HG03460 (cell line): Measurements from ENCODE around the gene ZNF860.
"Not testable (repeated sequence)": the region's sequence is repeated elsewhere in the genome, so short reads cannot be mapped to it uniquely, and the experiment has no call there.

ENCODE experiments used
- ATAC-seq: cut with Tn5 transposase; IDR thresholded peaks from one replicate; pipeline ENCODE4 v1.9.1; 2021; ENCODE audit not compliant: unreplicated experiment

The ZNF860 gene

DNA sequence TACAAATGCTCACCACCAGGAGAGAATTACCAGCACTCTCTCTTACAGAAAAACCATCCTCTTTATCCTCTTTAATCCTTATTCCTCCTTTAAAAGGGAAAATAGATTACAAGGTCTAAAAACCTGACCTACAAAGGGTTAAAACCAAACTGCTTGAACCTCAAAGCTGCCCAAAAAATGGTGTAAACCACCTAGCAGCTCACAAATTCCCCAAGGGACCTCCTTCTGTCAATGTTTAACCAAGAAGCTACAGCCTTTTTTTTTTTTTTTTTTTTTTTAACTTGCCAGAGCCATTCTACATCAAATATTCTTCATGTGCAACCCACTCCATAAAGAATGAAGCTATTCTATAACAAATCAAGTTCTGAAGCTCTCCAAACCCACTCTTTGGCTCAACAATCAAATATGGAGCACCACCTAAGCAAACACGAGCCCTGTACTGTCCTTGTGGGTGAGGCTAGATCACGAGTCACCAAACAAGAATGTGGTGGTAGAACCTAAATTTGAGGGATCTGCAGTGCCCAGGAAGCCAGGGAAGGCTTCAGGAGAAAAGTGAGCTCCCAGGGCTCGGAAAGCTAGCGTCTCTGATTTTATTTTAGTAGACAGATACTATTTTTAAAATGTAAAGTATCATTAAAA is 20.6 kb upstream of the ZNF860 start:
- peak; percentile 61 for ATAC-seq

DNA sequence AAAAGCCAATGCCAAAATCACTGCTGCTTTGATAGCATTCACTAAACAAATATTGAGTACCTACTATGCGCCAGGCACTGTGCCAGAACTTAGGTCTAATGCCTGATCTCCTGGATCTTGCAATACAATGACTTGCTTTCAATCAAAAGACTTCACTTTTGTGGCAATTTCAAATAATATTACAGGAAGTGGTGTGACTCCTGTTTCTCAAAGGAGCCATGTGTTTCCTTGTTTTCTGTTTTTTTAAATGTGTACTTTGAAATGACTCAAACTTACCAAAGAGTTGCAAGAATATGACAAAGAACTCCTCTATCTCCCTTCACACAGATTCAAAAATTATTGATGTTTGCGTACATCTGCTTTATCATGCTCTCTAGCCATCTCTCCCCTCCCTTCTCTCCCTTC is 18.7 kb upstream of the ZNF860 start:
- no peak for ATAC-seq

DNA sequence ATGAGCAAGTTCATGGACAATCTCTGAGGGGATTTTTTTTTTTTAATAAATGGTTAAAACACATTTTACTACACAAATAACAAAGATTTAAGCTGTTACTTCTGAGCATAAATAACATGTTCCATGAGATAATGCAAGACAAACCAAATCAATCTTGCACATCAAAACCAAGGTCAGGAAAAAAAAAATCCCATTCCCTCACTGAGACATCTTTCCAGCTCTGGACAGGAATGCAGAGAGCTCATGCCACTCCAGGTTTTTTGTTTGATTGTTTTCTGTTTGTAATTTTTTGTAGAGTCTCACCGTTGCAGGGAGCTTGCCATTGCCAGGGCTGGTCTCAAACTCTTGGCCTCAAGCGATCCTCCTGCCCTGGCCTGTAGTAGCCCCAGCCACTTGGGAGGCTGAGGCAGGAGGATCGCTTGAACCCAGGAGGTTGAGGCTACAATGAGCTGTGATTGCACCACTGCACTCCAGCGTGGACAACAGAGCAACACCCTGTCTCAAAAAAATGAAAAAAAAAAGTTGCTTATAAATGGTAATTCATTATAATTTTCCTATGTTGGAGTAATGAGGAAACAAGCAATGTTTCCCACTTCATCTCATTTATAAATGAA is 14.5 kb upstream of the ZNF860 start:
- ATAC-seq = no peak

DNA sequence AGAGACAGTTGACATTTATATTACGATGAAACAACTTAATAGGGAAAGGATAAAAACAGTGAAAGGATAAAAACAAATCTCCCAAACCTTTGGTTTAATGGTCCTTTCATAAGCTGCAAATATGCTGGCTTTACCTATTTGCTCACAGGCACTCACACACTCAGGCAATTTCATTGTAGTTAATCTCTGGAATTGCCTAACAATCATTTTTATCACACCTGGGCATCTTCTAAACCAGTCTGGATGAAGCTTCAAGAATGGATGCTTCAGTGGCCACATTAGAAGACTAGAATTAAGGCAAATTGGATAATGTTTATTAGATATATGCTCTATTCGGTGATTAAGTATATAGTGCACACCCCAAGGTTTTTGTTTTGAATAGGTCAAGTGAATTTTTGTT is 14.0 kb upstream of the ZNF860 start:
- ATAC-seq = no peak

DNA sequence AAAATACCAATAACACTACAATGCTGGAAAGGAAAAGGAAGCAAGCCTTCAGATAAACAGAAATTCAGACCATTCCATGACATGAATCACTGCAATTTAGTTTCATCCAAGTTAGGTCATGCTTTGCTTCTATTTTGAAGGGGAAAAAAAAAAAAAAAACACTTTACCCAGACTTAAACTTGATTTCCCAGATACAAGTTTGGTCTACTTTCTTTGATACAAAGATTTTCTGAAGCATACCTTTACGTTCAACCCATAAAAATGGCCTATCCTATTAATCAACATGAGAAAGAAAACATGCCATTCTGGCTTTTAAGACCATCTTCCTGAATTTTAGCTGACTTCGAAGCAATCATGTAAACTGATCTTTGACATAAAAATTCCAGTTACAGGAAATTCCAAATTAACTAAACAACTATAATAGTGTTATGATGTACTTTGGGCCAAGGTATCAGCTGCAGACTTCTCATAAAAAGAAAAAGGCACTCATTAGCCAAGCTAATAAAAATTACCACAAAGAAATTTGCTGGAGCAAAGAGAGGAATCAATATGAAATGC is 13.1 kb upstream of the ZNF860 start:
- no peak for ATAC-seq

DNA sequence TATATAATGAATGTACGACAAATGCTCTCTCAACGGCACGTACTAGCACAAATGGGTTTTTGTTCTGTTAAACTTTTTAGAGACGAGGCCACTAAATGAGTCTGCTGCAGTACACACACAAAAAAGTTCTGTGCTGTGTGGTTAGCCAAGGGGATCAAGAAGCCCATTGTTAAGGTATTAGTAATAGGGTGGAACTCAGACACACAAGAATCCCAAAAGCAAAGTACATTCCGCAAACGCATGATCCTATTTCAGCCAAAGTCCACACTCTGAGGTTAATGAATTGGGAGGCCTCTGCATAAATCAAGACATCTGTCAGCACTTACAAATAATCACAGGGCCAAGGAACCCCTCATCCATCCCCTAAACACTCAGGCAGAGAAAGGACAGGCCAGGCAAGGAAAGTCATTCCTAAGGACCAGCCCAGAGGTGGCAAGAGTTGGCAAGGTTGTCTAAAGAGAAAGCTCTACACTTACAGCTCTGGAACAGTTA is 12.6 kb upstream of the ZNF860 start:
- no peak for ATAC-seq

DNA sequence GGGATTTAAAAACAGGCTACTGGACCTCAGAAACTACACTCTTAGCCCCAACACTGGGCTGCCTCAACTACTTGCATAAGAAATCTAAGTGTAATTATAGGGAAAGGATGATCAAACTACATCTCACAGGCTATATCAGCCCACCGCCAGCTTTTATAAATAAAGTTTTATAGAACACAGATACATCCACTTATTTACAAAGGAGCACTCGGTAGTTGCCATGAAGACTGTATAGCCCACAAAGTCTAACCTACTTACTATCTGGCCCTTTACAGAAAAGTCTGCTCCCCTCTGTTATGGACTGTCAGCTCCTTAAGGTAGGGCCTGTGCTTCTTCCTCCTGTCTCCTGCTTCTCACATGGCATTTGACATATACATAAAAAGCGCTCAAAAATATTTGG is 9.9 kb upstream of the ZNF860 start:
- no peak for ATAC-seq

DNA sequence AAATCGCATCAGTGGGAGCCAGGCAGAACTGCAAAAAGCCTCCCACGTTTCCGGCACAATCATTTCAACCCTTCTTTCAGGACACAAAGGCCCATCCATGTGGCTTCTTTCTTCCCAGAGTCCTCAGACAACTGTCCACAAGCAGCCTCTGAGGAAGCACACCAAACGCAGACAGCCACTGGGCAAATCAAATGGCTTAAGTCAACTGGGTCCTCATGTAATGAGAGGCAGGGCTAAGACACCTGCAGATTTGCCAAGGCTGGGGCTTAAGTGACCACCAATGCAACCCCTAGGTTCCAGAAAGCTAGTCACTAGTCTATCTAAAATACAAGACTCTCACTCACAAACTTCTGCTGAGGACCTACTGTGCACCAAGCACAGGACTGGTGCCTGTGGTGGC is 8.5 kb upstream of the ZNF860 start:
- no peak for ATAC-seq

DNA sequence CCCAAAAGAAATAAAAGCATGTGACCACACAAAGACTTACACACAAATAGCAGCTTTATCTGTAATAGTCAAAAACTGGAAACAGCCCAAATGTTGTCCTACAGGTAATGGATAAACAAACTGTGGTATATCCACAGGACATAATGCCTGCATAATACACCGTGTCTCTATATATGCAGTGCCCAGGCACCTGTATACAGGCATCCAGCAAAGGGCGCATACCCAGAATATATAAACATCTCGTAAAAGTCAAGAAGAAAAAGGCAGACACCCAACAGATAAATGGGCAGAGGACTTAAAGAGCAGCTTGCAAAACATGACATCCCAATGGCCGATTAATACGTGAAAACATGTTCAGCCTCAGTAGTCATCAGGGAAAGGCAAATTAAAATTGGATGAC is 7.7 kb upstream of the ZNF860 start:
- ATAC-seq = no peak

DNA sequence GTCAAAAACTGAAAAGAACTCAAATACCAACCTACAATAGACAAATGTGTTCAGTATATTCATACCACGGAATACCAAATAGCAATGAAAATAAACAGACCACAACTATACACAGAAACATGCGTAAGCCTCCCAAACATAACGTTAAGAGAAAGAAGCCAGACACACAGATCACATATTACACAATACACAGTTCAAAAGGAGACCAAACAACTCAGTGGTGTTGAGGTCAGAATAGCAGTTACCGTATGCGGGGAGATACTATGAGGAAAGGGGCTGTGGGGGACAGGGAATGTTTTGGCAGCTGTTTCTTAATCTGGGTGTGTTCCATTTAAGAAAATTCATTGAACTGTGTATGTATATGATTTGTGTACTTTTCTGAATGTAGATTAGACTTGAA is 7.1 kb upstream of the ZNF860 start:
- no peak for ATAC-seq

DNA sequence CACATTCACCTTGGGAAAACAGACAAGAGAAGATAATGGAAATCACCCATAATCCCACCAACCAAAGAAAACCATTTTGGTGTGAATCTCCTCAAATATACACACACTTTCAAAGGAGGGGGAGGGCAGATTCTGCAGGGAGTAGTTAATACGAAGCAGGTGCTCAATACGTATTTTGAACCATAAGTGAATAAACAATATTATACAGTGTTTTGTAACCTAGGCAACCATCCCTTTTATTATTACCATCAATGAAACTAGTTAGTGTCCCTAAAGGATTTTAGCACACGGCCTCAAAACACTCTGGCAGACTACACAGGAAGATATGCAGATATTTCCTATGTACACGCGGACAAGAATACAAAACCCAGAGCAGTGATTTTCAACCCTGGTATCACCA is 6.6 kb upstream of the ZNF860 start:
- no peak for ATAC-seq

DNA sequence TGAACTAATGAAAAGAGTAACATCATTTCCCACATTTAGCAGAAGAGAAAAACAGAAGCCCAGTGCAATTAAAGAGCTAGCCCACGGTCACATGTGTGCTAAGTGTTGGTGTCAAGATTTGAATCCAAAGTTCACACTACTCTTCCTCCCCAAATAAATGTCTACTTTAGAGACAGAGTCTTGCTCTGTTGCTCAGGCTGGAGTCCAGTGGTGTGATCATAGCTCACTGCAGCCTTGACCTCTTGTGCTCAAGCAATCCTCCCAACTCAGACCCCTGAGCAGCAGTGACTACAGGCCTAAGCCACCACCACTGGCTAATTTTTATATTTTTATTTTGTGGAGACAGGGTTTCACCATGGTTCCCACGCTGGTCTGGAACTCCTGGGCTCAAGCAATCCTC is 5.2 kb upstream of the ZNF860 start:
- ATAC-seq = no peak

DNA sequence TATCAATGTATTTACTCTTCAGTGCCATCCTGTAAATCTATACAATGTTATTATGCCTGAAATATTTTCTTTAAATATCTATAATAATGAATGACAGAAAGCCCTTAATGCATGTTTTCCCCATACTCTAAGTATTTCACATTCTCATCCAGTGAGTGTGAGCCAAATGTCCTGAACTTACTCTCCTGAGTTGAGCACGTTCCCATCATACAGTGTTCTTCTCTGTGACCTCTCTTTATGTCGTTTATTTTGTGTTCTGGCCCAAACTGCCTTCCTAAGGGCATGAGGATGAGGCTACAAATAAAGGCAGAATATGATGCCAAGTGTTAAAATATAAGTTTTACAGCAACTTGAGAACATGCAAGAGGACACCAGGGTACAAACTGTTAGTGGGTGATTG is 3.8 kb upstream of the ZNF860 start:
- no peak for ATAC-seq

DNA sequence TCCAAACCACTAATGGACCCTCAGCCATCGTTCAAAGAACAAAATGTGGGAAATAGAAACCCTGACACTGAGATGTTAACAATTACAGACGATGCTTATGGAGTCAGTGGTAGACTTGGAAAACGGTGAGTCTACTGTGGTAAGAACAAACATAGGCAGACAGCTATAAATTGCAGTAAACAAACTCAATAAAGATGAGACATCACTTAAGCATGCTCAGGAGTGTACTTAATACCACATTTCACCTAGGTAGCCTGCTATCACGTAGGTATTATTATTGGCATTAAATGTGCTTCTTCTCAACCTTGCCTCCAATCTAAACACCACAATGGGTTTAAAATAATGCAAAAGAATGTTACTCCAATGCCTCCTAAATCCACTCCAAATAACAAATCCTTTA is 3.0 kb upstream of the ZNF860 start:
- ATAC-seq = no peak

DNA sequence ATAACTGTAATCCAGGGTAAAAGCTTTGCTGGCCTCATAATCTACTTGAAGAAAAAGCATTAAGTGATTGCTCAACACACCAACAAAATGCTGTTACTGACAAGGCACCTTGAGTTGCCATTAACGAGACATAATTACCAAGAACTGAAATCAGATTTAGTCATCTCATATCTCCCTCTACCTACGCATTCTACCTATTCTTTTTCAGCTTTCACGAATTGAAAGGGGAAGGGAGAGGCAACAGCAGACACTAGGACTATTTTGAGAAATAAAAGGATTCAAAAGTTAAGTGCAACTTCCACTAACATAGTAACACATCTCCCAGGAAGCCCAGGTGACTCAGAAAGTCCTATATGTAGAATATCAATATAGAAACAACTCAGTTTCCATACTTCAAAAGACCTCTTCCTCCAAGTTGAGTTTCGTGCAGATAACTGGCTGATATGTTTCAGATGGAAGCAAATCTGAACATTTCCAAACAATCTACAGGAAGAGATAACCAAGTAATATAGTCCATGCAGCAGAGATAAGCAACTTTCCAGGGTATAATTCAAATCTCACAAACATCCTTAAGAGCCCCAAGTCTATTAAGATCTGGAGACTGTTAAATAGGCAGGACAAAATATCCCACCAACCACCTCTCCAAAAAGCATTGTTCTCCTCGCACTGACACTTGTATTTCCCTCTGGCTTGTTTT is 2.4 kb upstream of the ZNF860 start:
- ATAC-seq = no peak

DNA sequence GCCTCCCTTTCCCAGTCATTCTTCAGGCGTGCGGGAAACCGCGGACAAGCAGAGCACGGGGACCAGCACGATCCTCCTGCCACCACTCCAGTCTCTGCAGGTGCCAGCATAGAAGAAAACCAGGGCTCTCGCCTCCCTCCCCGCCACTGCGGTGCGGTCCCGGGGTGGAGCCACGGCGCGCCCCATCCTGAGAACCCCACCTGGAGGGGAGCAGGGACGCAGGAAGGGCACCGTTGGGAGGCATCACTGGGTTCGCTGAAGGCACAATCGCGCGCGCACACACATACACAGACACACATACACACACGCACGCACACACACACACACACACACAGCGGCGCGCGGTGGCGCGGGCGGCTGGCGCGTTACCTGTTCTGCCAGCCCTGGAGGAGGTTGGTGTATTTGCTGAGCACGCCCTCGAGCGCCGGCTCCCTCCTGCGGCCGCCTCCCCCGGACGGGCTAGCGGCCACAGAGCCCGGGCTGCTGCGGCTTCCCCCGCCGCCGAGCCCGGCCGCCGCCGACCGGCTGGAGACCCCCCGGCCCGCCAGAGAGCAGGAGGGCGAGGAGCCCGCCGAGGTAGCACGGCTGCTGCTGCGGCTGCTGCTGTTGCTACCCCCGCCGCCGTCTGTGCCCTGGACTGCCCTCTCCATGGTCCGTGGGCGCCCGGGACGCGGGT is 882 bp upstream of the ZNF860 start:
- no peak for ATAC-seq

DNA sequence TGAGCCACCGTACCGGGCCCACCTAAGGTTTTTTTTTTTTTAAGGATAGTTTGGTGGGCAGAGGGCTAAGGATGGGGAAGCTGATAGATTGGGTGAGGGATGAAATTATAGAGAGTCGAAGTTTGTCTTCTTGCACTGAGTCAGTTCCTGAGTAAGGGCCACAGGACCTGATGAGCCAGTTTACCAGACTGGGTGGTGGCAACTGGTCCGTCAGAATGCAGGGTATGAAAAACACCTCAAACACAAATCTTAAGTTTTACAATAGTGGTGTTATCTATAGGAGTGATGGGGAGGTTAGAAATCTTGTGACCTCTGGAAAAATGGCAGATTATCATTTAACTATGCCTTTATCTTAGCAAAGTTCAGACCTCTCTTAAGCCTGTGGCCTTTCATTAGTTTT is 2.8 kb downstream of the ZNF860 start:
- no peak for ATAC-seq

DNA sequence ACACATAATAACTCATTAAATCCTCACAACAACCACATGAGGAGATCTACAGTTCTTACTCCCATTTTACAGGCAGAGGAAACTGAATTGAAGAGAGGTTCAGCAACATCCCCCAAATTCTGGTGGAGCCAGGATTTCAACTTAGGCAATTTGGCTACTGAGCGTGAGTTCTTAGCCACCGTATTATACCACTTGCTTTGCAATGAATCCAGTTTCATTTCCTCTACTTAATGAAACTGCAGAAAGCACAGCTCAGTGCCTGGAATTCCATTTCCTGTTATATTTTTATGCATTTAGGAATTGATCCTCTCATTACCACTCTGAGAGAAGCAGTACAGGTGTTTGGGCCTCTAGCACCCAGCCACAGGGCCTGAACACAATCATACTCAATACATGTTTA is 4.3 kb downstream of the ZNF860 start:
- ATAC-seq = no peak

DNA sequence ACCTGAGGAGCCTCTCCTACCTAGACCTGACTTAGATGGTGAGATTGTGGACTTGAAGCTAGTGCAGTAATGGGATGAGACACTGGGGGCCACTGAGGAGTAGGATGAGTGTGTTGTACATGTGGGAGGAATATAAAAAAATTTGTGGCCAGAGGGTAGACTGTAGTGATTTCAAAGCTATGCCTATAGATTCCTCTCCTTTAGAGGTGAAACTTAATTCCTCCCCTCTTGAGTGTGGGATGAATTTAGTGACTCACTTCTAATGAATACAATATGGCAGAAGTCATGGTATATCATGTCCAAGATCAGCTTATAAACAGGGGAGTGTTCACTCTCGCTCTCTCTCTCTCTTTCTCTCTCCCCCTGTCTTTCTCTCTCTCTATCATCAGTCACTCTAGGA is 6.7 kb downstream of the ZNF860 start:
- no peak for ATAC-seq

DNA sequence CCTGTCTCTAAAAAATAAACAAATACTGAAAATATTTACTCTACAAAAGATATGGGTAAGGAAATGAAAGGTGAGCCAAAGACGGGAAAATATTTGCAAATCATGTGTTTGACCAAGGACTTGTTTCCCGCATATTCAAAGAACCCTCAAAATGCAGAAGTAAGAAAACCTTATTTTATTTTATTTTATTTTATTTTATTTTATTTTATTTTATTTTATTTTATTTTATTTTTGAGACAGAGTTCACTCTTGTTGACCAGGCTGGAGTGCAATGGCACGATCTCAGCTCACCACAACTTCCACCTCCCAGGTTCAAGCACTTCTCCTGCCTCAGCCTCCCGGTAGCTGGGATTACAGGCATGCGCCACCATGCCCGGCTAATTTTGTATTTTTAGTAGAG is 11.4 kb downstream of the ZNF860 start:
- ATAC-seq = not testable (repeated sequence)

DNA sequence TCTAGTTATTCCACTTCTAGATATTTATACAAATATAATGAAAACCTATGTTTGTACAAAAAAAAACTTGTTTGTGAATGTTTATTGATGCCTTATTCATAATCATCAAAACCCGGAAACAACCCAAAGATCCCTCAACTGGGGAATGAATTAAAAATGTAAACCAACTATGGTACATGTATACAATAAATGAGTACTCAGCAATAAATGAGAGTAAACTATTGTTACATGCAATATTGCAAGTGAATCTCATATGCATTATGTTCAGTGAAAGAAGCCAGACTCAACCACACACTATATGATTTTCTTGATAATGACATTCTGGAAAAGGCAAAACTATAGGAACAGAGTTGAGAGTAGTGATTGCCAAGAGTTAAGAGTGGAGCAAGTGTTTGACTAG is 12.3 kb downstream of the ZNF860 start:
- no peak for ATAC-seq

DNA sequence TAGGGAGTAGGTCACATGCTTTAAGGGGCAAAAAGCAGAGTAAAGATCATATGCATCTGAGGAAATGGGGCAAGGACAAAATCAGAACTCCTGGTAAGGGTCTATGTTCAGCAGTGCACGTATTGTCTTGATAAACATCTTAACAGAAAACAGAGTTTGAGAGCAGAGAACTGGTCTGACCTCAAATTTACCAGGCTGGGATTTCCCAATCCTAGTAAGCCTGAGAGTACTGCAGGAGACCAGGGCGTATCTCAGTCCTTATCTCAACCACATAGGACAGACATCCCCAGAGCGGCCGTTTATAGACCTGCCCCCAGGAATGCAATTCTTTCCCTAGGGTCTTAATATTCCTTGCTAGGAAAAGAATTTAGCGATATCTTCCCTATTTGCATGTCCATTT is 13.5 kb downstream of the ZNF860 start:
- ATAC-seq = not testable (repeated sequence)
